H1 (cell line): ENCODE data around the gene SCART1. TPM values are rescaled to one million over a fixed set of nuclear protein-coding genes. Genes with fewer than 3 reads are reported as not detected.

Experiments used
- CTCF ChIA-PET: fragments of 300-600 bp; sonication (Branson Sonifier 250); formaldehyde crosslinking; loops from one replicate; lab custom pipeline; 2021; ENCODE audit not compliant: partially characterized antibody; lab: Charles Lee
- POLR2A ChIA-PET: fragments of 300-600 bp; sonication (Branson Sonifier 250); formaldehyde crosslinking; loops from one replicate; lab custom pipeline; 2021; ENCODE audit warnings: inconsistent platforms; ENCODE audit not compliant: partially characterized antibody; lab: Charles Lee
- DNase-seq, 2 experiments: peaks; one replicate each; pipeline versions ENCODE4 v3.0.0 to v3.0.0-alpha.2; 2010 to 2022; ENCODE audit warnings: low spot score in 2 of 2, low read depth in 1 of 2, mixed read lengths in 1 of 2
- FAIRE-seq: peaks from 2 replicates; lab custom pipeline; 2011; peaks lifted over from hg19 to GRCh38; lab: Jason Lieb, UNC
- H2AFZ ChIP-seq: 2 replicates; pipeline ENCODE4 v1.8.1; 2012; ENCODE audit warnings: low read length, inconsistent platforms
- H2AK5ac ChIP-seq: 2 replicates; pipeline ENCODE4 v1.6.1; 2013; ENCODE audit warnings: low read depth, low read length
- H2BK120ac ChIP-seq: replicated peaks from 2 replicates; pipeline ENCODE3; 2013; ENCODE audit warnings: low read depth, low read length, inconsistent platforms
- H2BK12ac ChIP-seq: 2 replicates; pipeline ENCODE4 v1.6.1; 2013; ENCODE audit warnings: low read depth, low read length
- H2BK15ac ChIP-seq: 2 replicates; pipeline ENCODE4 v1.6.1; 2013; ENCODE audit warnings: low read length
- H2BK20ac ChIP-seq: 2 replicates; pipeline ENCODE4 v1.6.1; 2013; ENCODE audit warnings: low read length
- H2BK5ac ChIP-seq: 2 replicates; pipeline ENCODE4 v1.6.1; 2013; ENCODE audit warnings: low read depth, low read length
- H3K14ac ChIP-seq: 2 replicates; pipeline ENCODE4 v1.6.1; 2013; ENCODE audit warnings: inconsistent platforms; ENCODE audit not compliant: insufficient read length
- H3K18ac ChIP-seq: 2 replicates; pipeline ENCODE4 v1.6.1; 2013; ENCODE audit warnings: low read length; ENCODE audit errors: extremely low read depth
- H3K23ac ChIP-seq: 2 replicates; pipeline ENCODE4 v1.6.1; 2013; ENCODE audit warnings: inconsistent platforms; ENCODE audit not compliant: insufficient read length
- H3K23me2 ChIP-seq: 2 replicates; pipeline ENCODE4 v1.6.1; 2013; ENCODE audit warnings: low read depth, low read length
- H3K27ac ChIP-seq: 2 replicates; pipeline ENCODE4 v1.6.1; 2011; ENCODE audit warnings: low read depth, low read length, inconsistent platforms
- H3K27me3 ChIP-seq, 4 experiments: replicated peaks in 1 of 4; 1 replicate in 1 of 4; 2 replicates in 3 of 4; pipeline versions ENCODE4 v1.6.1 to v1.8.1; 2011 to 2013; ENCODE audit warnings: low read length in 3 of 4, mild to moderate bottlenecking in 3 of 4, inconsistent platforms in 2 of 4, mixed read lengths in 2 of 4, moderate library complexity in 1 of 4; ENCODE audit not compliant: control insufficient read depth in 3 of 4, insufficient read depth in 3 of 4; ENCODE audit errors: extremely low read depth in 1 of 4
- H3K36me3 ChIP-seq, 4 experiments: 2 replicates each; pipeline versions ENCODE4 v1.6.1 to v1.8.1; 2011 to 2013; ENCODE audit warnings: mild to moderate bottlenecking in 4 of 4, low read length in 3 of 4, moderate library complexity in 2 of 4, control low read depth in 1 of 4, inconsistent platforms in 1 of 4; ENCODE audit not compliant: insufficient read depth in 4 of 4, control insufficient read depth in 2 of 4
- H3K4ac ChIP-seq: replicated peaks from 2 replicates; pipeline ENCODE3; 2013; ENCODE audit warnings: low read length, low read depth, mixed read lengths, inconsistent platforms; ENCODE audit not compliant: insufficient read length
- H3K4me1 ChIP-seq, 4 experiments: replicated peaks in 1 of 4; 1 replicate in 1 of 4; 2 replicates in 3 of 4; pipeline versions ENCODE4 v1.6.1 to v1.8.1; 2011 to 2013; ENCODE audit warnings: low read length in 3 of 4, inconsistent platforms in 2 of 4, mixed read lengths in 1 of 4; ENCODE audit not compliant: insufficient read depth in 4 of 4, control insufficient read depth in 3 of 4
- H3K4me2 ChIP-seq, 2 experiments: 2 replicates each; pipeline versions ENCODE4 v1.6.1 to v1.8.1; 2011 to 2013; ENCODE audit warnings: low read depth in 2 of 2, low read length in 2 of 2, control low read depth in 1 of 2, inconsistent platforms in 1 of 2, mild to moderate bottlenecking in 1 of 2; ENCODE audit not compliant: insufficient read depth in 1 of 2
- H3K4me3 ChIP-seq, 4 experiments: fragments of 200-600, 300-600 bp in 1 of 4; sonication (generic), shearing (Covaris generic), sonication (Bioruptor Twin) in 1 of 4; 2 replicates each; pipeline versions ENCODE4 v1.5.1 to v1.8.1; 2011 to 2016; ENCODE audit warnings: low read length in 4 of 4, low read depth in 3 of 4, control low read depth in 2 of 4, inconsistent platforms in 2 of 4, mild to moderate bottlenecking in 2 of 4, mixed read lengths in 1 of 4, moderate library complexity in 1 of 4; ENCODE audit not compliant: insufficient read depth in 2 of 4; ENCODE audit errors: extremely low read depth in 1 of 4
- H3K56ac ChIP-seq: replicated peaks from 2 replicates; pipeline ENCODE3; 2013; ENCODE audit warnings: low read depth, mild to moderate bottlenecking, mixed read lengths, low read length, inconsistent platforms; ENCODE audit not compliant: insufficient read length
- H3K79me1 ChIP-seq: 2 replicates; pipeline ENCODE4 v1.6.1; 2013; ENCODE audit warnings: low read depth, low read length, control low read depth
- H3K79me2 ChIP-seq, 2 experiments: 2 replicates each; pipeline versions ENCODE4 v1.6.1 to v1.8.1; 2012 to 2013; ENCODE audit warnings: low read length in 2 of 2, mild to moderate bottlenecking in 2 of 2, inconsistent platforms in 1 of 2; ENCODE audit not compliant: insufficient read depth in 2 of 2, control insufficient read depth in 1 of 2
- H3K9ac ChIP-seq, 4 experiments: replicated peaks in 1 of 4; 1 replicate in 1 of 4; 2 replicates in 3 of 4; pipeline versions ENCODE4 v1.6.1 to v1.8.1; 2011 to 2013; ENCODE audit warnings: low read depth in 3 of 4, low read length in 3 of 4, control low read depth in 2 of 4, mild to moderate bottlenecking in 2 of 4, moderate library complexity in 2 of 4, inconsistent platforms in 1 of 4; ENCODE audit errors: extremely low read depth in 1 of 4
- H3K9me3 ChIP-seq, 2 experiments: 2 replicates each; pipeline versions ENCODE4 v1.6.1 to v1.8.1; 2012 to 2013; ENCODE audit warnings: mild to moderate bottlenecking in 2 of 2, moderate library complexity in 2 of 2, control low read depth in 1 of 2, inconsistent platforms in 1 of 2, low read depth in 1 of 2, low read length in 1 of 2, mixed read lengths in 1 of 2; ENCODE audit not compliant: insufficient read depth in 2 of 2
- H4K20me1 ChIP-seq, 2 experiments: replicated peaks in 1 of 2; 2 replicates each; pipeline versions ENCODE3 to v1.8.1; 2011 to 2013; ENCODE audit warnings: inconsistent platforms in 2 of 2, low read length in 2 of 2, mild to moderate bottlenecking in 1 of 2; ENCODE audit not compliant: insufficient read depth in 2 of 2, control insufficient read depth in 1 of 2
- H4K5ac ChIP-seq: 2 replicates; pipeline ENCODE4 v1.6.1; 2013; ENCODE audit warnings: low read length, low read depth, mixed read lengths, inconsistent platforms; ENCODE audit not compliant: insufficient read length
- H4K8ac ChIP-seq: 2 replicates; pipeline ENCODE4 v1.8.0; 2013; ENCODE audit warnings: mild to moderate bottlenecking, moderate library complexity, low read length, inconsistent platforms; ENCODE audit not compliant: insufficient read depth; ENCODE audit errors: extremely low read depth
- H4K91ac ChIP-seq: replicated peaks from 2 replicates; pipeline ENCODE3; 2013; ENCODE audit warnings: low read length, mixed read lengths, inconsistent platforms; ENCODE audit not compliant: insufficient read length
- BACH1 ChIP-seq: IDR thresholded peaks from 2 replicates; pipeline ENCODE4 v1.6.1; 2012; ENCODE audit warnings: low read length, improper control_type of control experiment
- CEBPB ChIP-seq: IDR thresholded peaks from 2 replicates; pipeline ENCODE4 v1.6.1; 2012; ENCODE audit warnings: low read depth, low read length
- CREB1 ChIP-seq: IDR thresholded peaks from 2 replicates; pipeline ENCODE4 v1.6.1; 2012; ENCODE audit warnings: inconsistent platforms
- EGR1 ChIP-seq: IDR thresholded peaks from 2 replicates; pipeline ENCODE4 v1.6.1; 2011; ENCODE audit warnings: low read depth, low read length, borderline replicate concordance
- GTF2F1 ChIP-seq: IDR thresholded peaks from 2 replicates; pipeline ENCODE4 v1.6.1; 2012; ENCODE audit warnings: low read depth, low read length, improper control_type of control experiment, borderline replicate concordance
- JUND ChIP-seq: IDR thresholded peaks from 2 replicates; pipeline ENCODE4 v1.6.1; 2011; ENCODE audit warnings: mild to moderate bottlenecking, improper control_type of control experiment, low read length
- MAFK ChIP-seq: IDR thresholded peaks from 2 replicates; pipeline ENCODE4 v1.6.1; 2012; ENCODE audit warnings: low read depth, mild to moderate bottlenecking, improper control_type of control experiment, low read length
- RBBP5 ChIP-seq: IDR thresholded peaks from 2 replicates; pipeline ENCODE4 v1.7.1; 2012; ENCODE audit warnings: low read depth, mild to moderate bottlenecking, inconsistent platforms, low read length, moderate library complexity, borderline replicate concordance
- RXRA ChIP-seq: IDR thresholded peaks from 2 replicates; pipeline ENCODE4 v1.6.1; 2011; ENCODE audit warnings: low read depth, mild to moderate bottlenecking, low read length, moderate library complexity; ENCODE audit not compliant: insufficient read depth
- SIN3A ChIP-seq, 2 experiments: IDR thresholded peaks in 1 of 2; conservative IDR thresholded peaks in 1 of 2; 2 replicates each; pipeline ENCODE4 v1.6.1; 2011 to 2012; ENCODE audit warnings: low read length in 2 of 2, improper control_type of control experiment in 1 of 2, low read depth in 1 of 2, mild to moderate bottlenecking in 1 of 2
- SP1 ChIP-seq: IDR thresholded peaks from 2 replicates; pipeline ENCODE4 v1.6.1; 2011; ENCODE audit warnings: low read depth, low read length
- TAF7 ChIP-seq: optimal IDR thresholded peaks from 2 replicates; pipeline ENCODE3; 2011; ENCODE audit warnings: low read depth, mild to moderate bottlenecking, inconsistent platforms, low read length, moderate library complexity, borderline replicate concordance
- TCF12 ChIP-seq: IDR thresholded peaks from 2 replicates; pipeline ENCODE4 v1.6.1; 2011; ENCODE audit warnings: low read depth, mild to moderate bottlenecking, low read length
- WGBS, 2 experiments: shearing (Covaris generic) in 1 of 2; methylation state at CpG; one replicate each; pipeline versions ENCODE4 v1.1.6 to v1.1.7; 2013 to 2015; ENCODE audit warnings: low lambda C conversion rate in 2 of 2, mixed read lengths in 2 of 2, inconsistent platforms in 1 of 2, low coverage in 1 of 2, missing lambda C conversion rate in 1 of 2; ENCODE audit not compliant: insufficient replicate concordance in 2 of 2, insufficient coverage in 1 of 2, insufficient read length in 1 of 2; ENCODE audit errors: extremely low coverage in 1 of 2, missing lambda C conversion rate in 1 of 2; 5-methylcytosine and 5-hydroxymethylcytosine counted together
- polyA plus RNA-seq, 7 experiments: library from polyadenylated mRNA; depleted of rRNA in 3 of 7; stranded (reverse) in 5 of 7; unstranded in 2 of 7; fragments of >200 nt in 5 of 7; fragments of 200-250 nt in 2 of 7; gene quantifications; 1 replicate in 5 of 7; 2 replicates in 1 of 7; 4 replicates in 1 of 7; pipeline versions ENCODE4 v1.2.1 to v1.2.3, GENCODE V29; 2011 to 2013; ENCODE audit warnings: missing spikeins in 2 of 7, mixed read lengths in 2 of 7
- total RNA-seq: library from RNA; stranded (reverse); fragmentation: NEBNext Ultra II Directional; extraction: Animal tissue kit (Norgen Biotek cat#: 25700); gene quantifications from 2 replicates; pipeline ENCODE4 v1.2.1, GENCODE V29; 2021
- TF ChIP-seq, protein P1 (sequence below): IDR thresholded peaks from 2 replicates; pipeline ENCODE4 v1.6.1; 2012; ENCODE audit warnings: inconsistent platforms

The SCART1 gene
- total and polyA plus RNA-seq, 2 of the 8 experiments (the other 6 are each of a cell fraction or from before 2014, with no cell fraction given) = 0.14 to 0.19 TPM

DNA sequence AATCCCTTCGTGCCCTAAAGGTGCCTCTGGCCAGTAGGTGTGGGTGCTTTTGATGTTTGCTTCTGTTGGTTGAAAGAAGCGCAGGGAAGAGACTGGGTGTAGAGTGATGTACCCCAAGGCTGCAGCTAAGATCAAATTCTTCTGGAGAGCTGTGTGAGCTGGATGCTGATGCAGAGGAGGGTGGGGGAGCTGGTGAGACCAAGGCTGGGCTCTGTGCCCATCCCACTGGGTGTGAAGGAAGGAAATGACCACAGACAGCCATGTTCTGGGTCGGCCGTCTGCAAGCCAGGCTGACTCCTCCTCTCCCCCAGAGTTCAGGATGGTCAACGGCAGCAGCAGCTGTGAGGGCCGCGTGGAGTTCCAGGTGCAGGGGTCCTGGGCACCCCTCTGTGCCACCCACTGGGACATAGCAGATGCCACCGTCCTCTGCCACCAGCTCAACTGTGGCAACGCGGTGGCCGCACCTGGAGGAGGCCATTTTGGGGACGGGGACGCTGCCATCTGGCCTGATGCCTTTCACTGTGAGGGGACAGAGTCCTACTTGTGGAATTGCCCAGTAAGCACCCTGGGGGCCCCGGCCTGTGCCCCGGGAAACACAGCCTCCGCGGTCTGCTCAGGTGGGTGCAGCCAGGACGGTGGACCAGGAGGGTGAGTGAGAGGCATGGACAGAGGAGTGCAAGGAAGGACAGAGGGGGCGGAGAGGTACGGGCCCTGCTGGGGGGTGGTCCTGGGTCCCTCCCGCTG is 5.1 kb downstream of the SCART1 start:
- Histone ChIP-seq H2AFZ (no peak overlapping the region), H3K79me1 (no peaks in the 10 kb centered on the region), H3K4me2 (no peak overlapping the region), H3K4me1 (no peaks in the 10 kb centered on the region), H3K27me3 (no peaks in the 10 kb centered on the region), H3K18ac (no peak overlapping the region), H4K8ac (no peak overlapping the region), H3K79me2 (no peaks in the 10 kb centered on the region), H3K27ac (no peak overlapping the region), H3K56ac (no peak overlapping the region), H2BK20ac (no peak overlapping the region), H2AK5ac (no peak overlapping the region), H3K9ac (no peak overlapping the region), H2BK5ac (no peak overlapping the region), H4K5ac (no peak overlapping the region), H3K14ac (no peak overlapping the region), H2BK12ac (no peak overlapping the region), H2BK15ac (no peak overlapping the region), H3K4ac (no peak overlapping the region), H3K9me3 (peaks cover 77 to 88% of the 10 kb centered on the region in 2 experiments), H3K4me3 (no peak overlapping the region), H3K23ac (no peak overlapping the region), H3K36me3 (no peaks in the 10 kb centered on the region; a peak in 1 of 8 replicates), H3K23me2 (no peaks in the 10 kb centered on the region), H4K20me1 (no peaks in the 10 kb centered on the region), H2BK120ac (no peak overlapping the region), H4K91ac (no peak overlapping the region)
- FAIRE-seq (no peak), DNase-seq (no peak)
- POLR2A ChIA-PET = no interaction called here
- WGBS, 2 experiments = 88% methylated on average over 18 of the region's 21 CpGs; no CpG with 5 or more reads in 1 of the 2 experiments
- CTCF ChIA-PET = no interaction called here
- no peak for TF ChIP-seq MAFK
- no peak for TF ChIP-seq JUND
- TF ChIP-seq, protein P1, sequence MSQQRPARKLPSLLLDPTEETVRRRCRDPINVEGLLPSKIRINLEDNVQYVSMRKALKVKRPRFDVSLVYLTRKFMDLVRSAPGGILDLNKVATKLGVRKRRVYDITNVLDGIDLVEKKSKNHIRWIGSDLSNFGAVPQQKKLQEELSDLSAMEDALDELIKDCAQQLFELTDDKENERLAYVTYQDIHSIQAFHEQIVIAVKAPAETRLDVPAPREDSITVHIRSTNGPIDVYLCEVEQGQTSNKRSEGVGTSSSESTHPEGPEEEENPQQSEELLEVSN = no peak
- TF ChIP-seq TAF7 = no peak
- TF ChIP-seq CEBPB = no peak
- TF ChIP-seq EGR1 = no peak
- TF ChIP-seq RBBP5 = no peak
- TF ChIP-seq TCF12 = no peak
- TF ChIP-seq SIN3A (conservative IDR thresholded peaks at IDR 0.05 in 1 of 2, IDR thresholded peaks at IDR 0.05 in 1 of 2; ENCODE audit: low read depth in 1 of 2, low read length in 2 of 2) = no peak
- TF ChIP-seq RXRA = no peak
- no peak for TF ChIP-seq GTF2F1
- TF ChIP-seq BACH1 = no peak
- no peak for TF ChIP-seq CREB1
- no peak for TF ChIP-seq SP1
